ENCODE measurements around the gene PLD1.

The PLD1 gene

GRCh38 chr3:171677706-171678105 lies 132.6 kb downstream of the PLD1 start:
- no peaks in the 10 kb centered on the region for H3K4me1 ChIP-seq (ENCODE audit: control insufficient read depth, low read depth, low read length)
- no peak overlapping the region for H3K4me3 ChIP-seq (ENCODE audit: low read length)
- no peak overlapping the region for H3K18ac ChIP-seq (ENCODE audit: low read length)
- H2BK120ac ChIP-seq (ENCODE audit: low read depth, low read length) = no peak overlapping the region
- no peak overlapping the region for H3K4ac ChIP-seq (ENCODE audit: low read depth, low read length)
- no peak overlapping the region for H3K27ac ChIP-seq (ENCODE audit: low read depth, low read length)
- no peak overlapping the region for H4K5ac ChIP-seq (ENCODE audit: low read length)
- H3K9ac ChIP-seq (ENCODE audit: low read length) = no peak overlapping the region
- H2BK5ac ChIP-seq (ENCODE audit: low read length) = no peak overlapping the region
- no peaks in the 10 kb centered on the region for H3K79me2 ChIP-seq (ENCODE audit: control insufficient read depth, insufficient read depth, low read length)
- H3K23ac ChIP-seq (ENCODE audit: low read length) = no peak overlapping the region
- H3K36me3 ChIP-seq (ENCODE audit: control insufficient read depth, insufficient read depth, low read length) = no peaks in the 10 kb centered on the region
- WGBS (ENCODE audit: extremely low coverage, insufficient coverage, low lambda C conversion rate) = no CpG with 5 or more reads among the region's 1 CpG
- H3K56ac ChIP-seq (ENCODE audit: low read length) = no peak overlapping the region
- H2AK5ac ChIP-seq (ENCODE audit: low read length) = no peak overlapping the region
- H3K27me3 ChIP-seq (ENCODE audit: insufficient read depth, low read length, poor library complexity) = no peaks in the 10 kb centered on the region
- H3K79me1 ChIP-seq (ENCODE audit: low read length) = no peaks in the 10 kb centered on the region
- no peak overlapping the region for H4K8ac ChIP-seq (ENCODE audit: low read depth, low read length)
- no peak overlapping the region for H3K4me2 ChIP-seq (ENCODE audit: low read length)
- no peak overlapping the region for H2BK15ac ChIP-seq (replicated peaks; ENCODE audit: low read depth)
- DNase-seq = no peak

GRCh38 chr3:171676601-171677175 lies 133.6 kb downstream of the PLD1 start:
- no peak overlapping the region for H3K23ac ChIP-seq (ENCODE audit: low read length)
- H3K18ac ChIP-seq (ENCODE audit: low read length) = no peak overlapping the region
- no peak overlapping the region for H3K27ac ChIP-seq (ENCODE audit: low read depth, low read length)
- no peak overlapping the region for H3K56ac ChIP-seq (ENCODE audit: low read length)
- no peak overlapping the region for H3K9ac ChIP-seq (ENCODE audit: low read length)
- H3K4me3 ChIP-seq (ENCODE audit: low read length) = no peak overlapping the region
- H3K36me3 ChIP-seq (ENCODE audit: control insufficient read depth, insufficient read depth, low read length) = no peaks in the 10 kb centered on the region
- H3K79me1 ChIP-seq (ENCODE audit: low read length) = no peaks in the 10 kb centered on the region
- no peak overlapping the region for H2BK15ac ChIP-seq (replicated peaks; ENCODE audit: low read depth)
- H3K4ac ChIP-seq (ENCODE audit: low read depth, low read length) = no peak overlapping the region
- no peak for DNase-seq
- H3K79me2 ChIP-seq (ENCODE audit: control insufficient read depth, insufficient read depth, low read length) = no peaks in the 10 kb centered on the region
- no peak overlapping the region for H4K5ac ChIP-seq (ENCODE audit: low read length)
- H3K4me2 ChIP-seq (ENCODE audit: low read length) = no peak overlapping the region
- H2BK5ac ChIP-seq (ENCODE audit: low read length) = no peak overlapping the region
- H3K27me3 ChIP-seq (ENCODE audit: insufficient read depth, low read length, poor library complexity) = no peaks in the 10 kb centered on the region
- H4K8ac ChIP-seq (ENCODE audit: low read depth, low read length) = no peak overlapping the region
- H3K4me1 ChIP-seq (ENCODE audit: control insufficient read depth, low read depth, low read length) = no peaks in the 10 kb centered on the region
- no peak overlapping the region for H2BK120ac ChIP-seq (ENCODE audit: low read depth, low read length)
- no peak overlapping the region for H2AK5ac ChIP-seq (ENCODE audit: low read length)
- no CpG with 5 or more reads among the region's 10 CpGs for WGBS (ENCODE audit: extremely low coverage, insufficient coverage, low lambda C conversion rate)

- no peak overlapping the region for H2BK15ac ChIP-seq (replicated peaks; ENCODE audit: low read depth)
- no peak overlapping the region for H3K4me2 ChIP-seq (ENCODE audit: low read length)
- H3K4me1 ChIP-seq (ENCODE audit: control insufficient read depth, low read depth, low read length) = no peaks in the 10 kb centered on the region
- H3K79me1 ChIP-seq (ENCODE audit: low read length) = no peaks in the 10 kb centered on the region
- no peak overlapping the region for H4K5ac ChIP-seq (ENCODE audit: low read length)
- no peak overlapping the region for H4K8ac ChIP-seq (ENCODE audit: low read depth, low read length)
- H2AK5ac ChIP-seq (ENCODE audit: low read length) = no peak overlapping the region
- H3K9ac ChIP-seq (ENCODE audit: low read length) = no peak overlapping the region
- H3K4me3 ChIP-seq (ENCODE audit: low read length) = no peak overlapping the region
- H3K79me2 ChIP-seq (ENCODE audit: control insufficient read depth, insufficient read depth, low read length) = no peaks in the 10 kb centered on the region
- H3K27ac ChIP-seq (ENCODE audit: low read depth, low read length) = no peak overlapping the region
- H3K56ac ChIP-seq (ENCODE audit: low read length) = no peak overlapping the region
- H2BK5ac ChIP-seq (ENCODE audit: low read length) = no peak overlapping the region
- H3K27me3 ChIP-seq (ENCODE audit: insufficient read depth, low read length, poor library complexity) = no peaks in the 10 kb centered on the region
- H3K23ac ChIP-seq (ENCODE audit: low read length) = no peak overlapping the region
- DNase-seq = no peak
- no peak overlapping the region for H2BK120ac ChIP-seq (ENCODE audit: low read depth, low read length)
- H3K18ac ChIP-seq (ENCODE audit: low read length) = no peak overlapping the region
- WGBS (ENCODE audit: extremely low coverage, insufficient coverage, low lambda C conversion rate) = no CpG with 5 or more reads among the region's 1 CpG
- no peak overlapping the region for H3K4ac ChIP-seq (ENCODE audit: low read depth, low read length)
- no peaks in the 10 kb centered on the region for H3K36me3 ChIP-seq (ENCODE audit: control insufficient read depth, insufficient read depth, low read length)
Measured at GRCh38 chr3:171673951-171674350, 136.3 kb downstream of the PLD1 start.

DNA sequence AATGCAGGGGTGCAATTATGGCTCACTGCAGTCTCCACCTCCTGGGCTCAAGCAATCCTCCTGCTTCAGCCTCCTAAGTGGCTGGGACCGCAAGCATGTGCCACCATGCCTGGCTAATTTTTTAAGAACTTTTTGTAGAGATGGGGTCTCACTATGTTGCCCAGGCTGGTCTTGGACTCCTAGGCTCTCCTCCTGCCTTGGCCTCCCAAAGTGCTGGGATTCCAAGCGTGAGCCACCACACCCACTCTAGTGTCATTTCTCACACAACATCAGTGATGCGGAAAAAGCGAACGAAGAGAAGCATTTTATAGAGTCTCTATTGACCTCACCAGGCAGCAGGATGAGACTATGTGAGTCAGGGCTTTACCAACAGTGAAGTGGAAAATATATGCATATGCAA lies 137.7 kb downstream of the PLD1 start:
- no peak overlapping the region for H2BK120ac ChIP-seq (ENCODE audit: low read depth, low read length)
- H3K27me3 ChIP-seq (ENCODE audit: insufficient read depth, low read length, poor library complexity) = no peaks in the 10 kb centered on the region
- H3K4me3 ChIP-seq (ENCODE audit: low read length) = no peak overlapping the region
- no CpG with 5 or more reads among the region's 5 CpGs for WGBS (ENCODE audit: extremely low coverage, insufficient coverage, low lambda C conversion rate)
- no peak overlapping the region for H3K9ac ChIP-seq (ENCODE audit: low read length)
- no peak for DNase-seq
- H4K5ac ChIP-seq (ENCODE audit: low read length) = no peak overlapping the region
- H3K27ac ChIP-seq (ENCODE audit: low read depth, low read length) = no peak overlapping the region
- H3K4me1 ChIP-seq (ENCODE audit: control insufficient read depth, low read depth, low read length) = no peaks in the 10 kb centered on the region
- H4K8ac ChIP-seq (ENCODE audit: low read depth, low read length) = no peak overlapping the region
- H2AK5ac ChIP-seq (ENCODE audit: low read length) = no peak overlapping the region
- no peak overlapping the region for H3K23ac ChIP-seq (ENCODE audit: low read length)
- no peak overlapping the region for H3K4ac ChIP-seq (ENCODE audit: low read depth, low read length)
- H3K4me2 ChIP-seq (ENCODE audit: low read length) = no peak overlapping the region
- no peak overlapping the region for H2BK15ac ChIP-seq (replicated peaks; ENCODE audit: low read depth)
- no peaks in the 10 kb centered on the region for H3K79me2 ChIP-seq (ENCODE audit: control insufficient read depth, insufficient read depth, low read length)
- H3K79me1 ChIP-seq (ENCODE audit: low read length) = no peaks in the 10 kb centered on the region
- no peak overlapping the region for H2BK5ac ChIP-seq (ENCODE audit: low read length)
- H3K56ac ChIP-seq (ENCODE audit: low read length) = no peak overlapping the region
- no peak overlapping the region for H3K18ac ChIP-seq (ENCODE audit: low read length)
- no peaks in the 10 kb centered on the region for H3K36me3 ChIP-seq (ENCODE audit: control insufficient read depth, insufficient read depth, low read length)

GRCh38 chr3:171672124-171672523 lies 138.2 kb downstream of the PLD1 start:
- Histone ChIP-seq H3K79me1 (ENCODE audit: low read length) (no peaks in the 10 kb centered on the region), H3K79me2 (ENCODE audit: control insufficient read depth, insufficient read depth, low read length) (no peaks in the 10 kb centered on the region)

DNA sequence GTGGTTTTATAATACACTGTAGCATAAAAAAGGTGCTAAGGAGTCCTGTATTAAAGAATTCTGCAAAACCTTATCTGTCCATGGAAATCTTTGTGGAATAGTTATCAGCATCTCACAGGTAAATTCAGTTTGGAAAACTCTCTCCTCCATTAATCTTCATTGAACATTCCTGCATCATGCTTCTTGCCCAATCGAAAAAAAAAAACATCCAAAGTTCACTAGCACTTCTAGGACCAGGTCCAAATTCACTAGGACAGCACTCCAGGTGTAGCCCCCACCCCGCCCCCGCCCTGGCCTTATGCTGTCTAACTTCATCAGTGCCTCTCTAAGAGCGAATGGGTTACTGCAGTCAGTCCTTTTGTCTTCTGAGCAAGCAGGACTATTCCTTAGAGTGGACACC lies 138.6 kb downstream of the PLD1 start:
- Histone ChIP-seq H3K56ac (ENCODE audit: low read length) (no peak overlapping the region), H3K4ac (ENCODE audit: low read depth, low read length) (no peak overlapping the region), H4K8ac (ENCODE audit: low read depth, low read length) (no peak overlapping the region), H3K18ac (ENCODE audit: low read length) (no peak overlapping the region), H2BK5ac (ENCODE audit: low read length) (no peak overlapping the region), H3K4me1 (ENCODE audit: control insufficient read depth, low read depth, low read length) (no peaks in the 10 kb centered on the region), H3K4me2 (ENCODE audit: low read length) (no peak overlapping the region), H3K27ac (ENCODE audit: low read depth, low read length) (no peak overlapping the region), H2BK120ac (ENCODE audit: low read depth, low read length) (no peak overlapping the region), H3K36me3 (ENCODE audit: control insufficient read depth, insufficient read depth, low read length) (no peaks in the 10 kb centered on the region), H3K23ac (ENCODE audit: low read length) (no peak overlapping the region), H4K5ac (ENCODE audit: low read length) (no peak overlapping the region), H3K9ac (ENCODE audit: low read length) (no peak overlapping the region), H3K79me1 (ENCODE audit: low read length) (no peaks in the 10 kb centered on the region), H3K27me3 (ENCODE audit: insufficient read depth, low read length, poor library complexity) (no peaks in the 10 kb centered on the region), H3K79me2 (ENCODE audit: control insufficient read depth, insufficient read depth, low read length) (no peaks in the 10 kb centered on the region), H3K4me3 (ENCODE audit: low read length) (no peak overlapping the region), H2BK15ac (replicated peaks; ENCODE audit: low read depth) (no peak overlapping the region), H2AK5ac (ENCODE audit: low read length) (no peak overlapping the region)
- no CpG with 5 or more reads among the region's 4 CpGs for WGBS (ENCODE audit: extremely low coverage, insufficient coverage, low lambda C conversion rate)
- no peak for DNase-seq

More at GRCh38 chr3:171672124-171672523, 138.2 kb downstream of the PLD1 start:
- Histone ChIP-seq H2AK5ac (ENCODE audit: low read length) (no peak overlapping the region), H3K4me3 (ENCODE audit: low read length) (no peak overlapping the region), H2BK5ac (ENCODE audit: low read length) (no peak overlapping the region), H3K56ac (ENCODE audit: low read length) (no peak overlapping the region), H3K36me3 (ENCODE audit: control insufficient read depth, insufficient read depth, low read length) (no peaks in the 10 kb centered on the region), H3K27ac (ENCODE audit: low read depth, low read length) (no peak overlapping the region), H4K5ac (ENCODE audit: low read length) (no peak overlapping the region), H3K27me3 (ENCODE audit: insufficient read depth, low read length, poor library complexity) (no peaks in the 10 kb centered on the region), H3K9ac (ENCODE audit: low read length) (no peak overlapping the region), H3K23ac (ENCODE audit: low read length) (no peak overlapping the region), H3K18ac (ENCODE audit: low read length) (no peak overlapping the region), H4K8ac (ENCODE audit: low read depth, low read length) (no peak overlapping the region), H3K4me1 (ENCODE audit: control insufficient read depth, low read depth, low read length) (no peaks in the 10 kb centered on the region), H3K4me2 (ENCODE audit: low read length) (no peak overlapping the region), H2BK15ac (replicated peaks; ENCODE audit: low read depth) (no peak overlapping the region), H3K4ac (ENCODE audit: low read depth, low read length) (no peak overlapping the region), H2BK120ac (ENCODE audit: low read depth, low read length) (no peak overlapping the region)
- DNase-seq = no peak
- no CpG with 5 or more reads among the region's 3 CpGs for WGBS (ENCODE audit: extremely low coverage, insufficient coverage, low lambda C conversion rate)

Data from mesendoderm (in vitro differentiated cells).